ENCODE measurements around the gene PHOSPHO2. TPM values are rescaled to one million over a fixed set of nuclear protein-coding genes. Genes with fewer than 3 reads are reported as not detected.
"Not testable (repeated sequence)": the region's sequence is repeated elsewhere in the genome, so short reads cannot be mapped to it uniquely, and the experiment has no call there.

Gene PHOSPHO2
- total and polyA plus RNA-seq, 2 donors: 4.6 to 15.8 TPM

DNA sequence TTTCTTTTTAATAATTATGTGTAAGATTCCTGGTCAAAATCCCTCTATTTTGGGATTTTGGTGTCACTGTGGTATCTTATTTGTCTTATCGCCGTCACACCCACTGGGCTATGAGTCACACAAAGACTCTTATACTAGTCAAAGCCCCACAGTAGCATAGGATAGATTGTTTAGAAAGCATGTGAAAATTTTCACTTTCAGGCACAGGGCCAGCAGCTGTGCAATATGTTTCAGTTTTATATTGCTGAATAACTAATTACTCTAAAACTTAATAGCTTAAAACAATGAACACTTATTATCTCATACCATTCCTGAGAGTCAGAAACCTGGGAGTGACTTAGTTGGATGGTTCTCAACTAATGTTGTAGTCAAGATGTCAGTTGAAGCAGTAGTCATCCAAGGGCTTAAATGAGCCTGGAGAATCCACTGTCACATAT lies 24.0 kb upstream of the PHOSPHO2 start:
- WGBS: 77% methylated on average over 2 of the region's 2 CpGs
- Histone ChIP-seq H3K36me3 (ENCODE audit: insufficient read depth) (no peaks in the 10 kb centered on the region), H3K27ac (ENCODE audit: low read depth) (no peak overlapping the region), H3K4me1 (ENCODE audit: insufficient read depth) (no peaks in the 10 kb centered on the region), H3K4me3 (ENCODE audit: low read depth, low read length) (no peak overlapping the region)
- DNase-seq (ENCODE audit: extremely low spot score): no peak

DNA sequence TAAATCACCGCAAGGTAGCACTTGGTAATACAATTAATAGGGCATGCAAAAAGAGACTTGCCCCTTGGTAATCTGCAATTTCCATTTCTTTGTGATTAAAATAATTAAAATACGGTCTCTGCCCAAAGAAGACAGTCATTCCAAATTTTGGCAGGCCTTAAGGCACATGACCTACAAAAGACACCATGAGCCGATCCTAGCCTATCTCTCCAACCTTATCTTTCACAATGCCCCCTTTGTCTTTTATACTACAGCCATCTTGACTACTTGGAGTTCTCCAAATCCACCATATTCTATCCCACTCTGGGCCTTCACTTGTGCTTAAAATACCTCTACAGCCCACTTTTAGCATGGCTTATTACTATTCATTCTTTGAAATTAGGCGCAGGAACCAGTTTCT lies 23.3 kb upstream of the PHOSPHO2 start:
- Histone ChIP-seq H3K27ac (ENCODE audit: low read depth) (no peak overlapping the region), H3K36me3 (ENCODE audit: insufficient read depth) (no peaks in the 10 kb centered on the region), H3K4me1 (ENCODE audit: insufficient read depth) (no peaks in the 10 kb centered on the region), H3K4me3 (ENCODE audit: low read depth, low read length) (no peak overlapping the region)
- DNase-seq (ENCODE audit: extremely low spot score): no peak
- WGBS: 96% methylated on average over 4 of the region's 4 CpGs

DNA sequence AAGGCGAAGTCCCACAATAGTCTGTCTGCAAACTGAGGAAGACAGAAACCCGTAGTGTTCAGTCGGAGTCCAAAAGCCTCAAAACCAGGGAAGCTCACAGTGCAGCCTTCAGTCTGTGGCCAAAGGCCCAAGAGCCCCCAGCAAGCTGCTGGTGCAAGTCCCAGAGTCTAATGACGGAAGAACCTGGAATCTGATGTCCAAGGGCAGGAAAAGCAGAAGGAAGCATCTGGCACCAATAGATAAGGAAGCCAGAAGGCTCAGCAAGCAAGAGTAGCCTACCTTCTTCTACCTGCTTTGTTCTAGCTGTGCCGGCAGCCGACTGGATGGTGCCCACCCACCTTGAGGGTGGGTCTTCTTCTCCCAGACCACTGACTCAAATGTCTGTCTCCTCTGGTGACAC lies 21.9 kb upstream of the PHOSPHO2 start:
- Histone ChIP-seq H3K36me3 (ENCODE audit: insufficient read depth) (no peaks in the 10 kb centered on the region), H3K27ac (ENCODE audit: low read depth) (no peak overlapping the region), H3K4me3 (ENCODE audit: low read depth, low read length) (no peak overlapping the region), H3K4me1 (ENCODE audit: insufficient read depth) (no peaks in the 10 kb centered on the region)
- 81% methylated on average over 6 of the region's 6 CpGs for WGBS
- DNase-seq (ENCODE audit: extremely low spot score): no peak

DNA sequence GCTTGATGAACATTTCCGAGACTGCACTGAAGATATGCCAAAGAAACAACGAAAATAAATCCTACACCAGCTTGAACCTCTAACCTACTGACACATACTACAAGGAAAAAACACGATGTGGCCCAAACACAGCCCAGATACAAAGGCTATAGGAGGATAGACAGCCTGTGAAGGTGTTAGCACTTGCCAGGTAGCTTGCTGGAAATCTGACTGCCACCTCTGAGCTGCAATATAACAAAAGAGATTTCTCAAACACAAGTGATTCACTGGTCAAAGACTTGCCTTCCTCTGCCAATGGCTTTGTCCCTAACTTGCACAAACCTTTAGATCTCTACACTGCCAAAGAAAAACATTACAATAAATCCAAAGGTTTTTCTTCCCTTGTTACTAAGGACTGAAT lies 21.2 kb upstream of the PHOSPHO2 start:
- Histone ChIP-seq H3K4me1 (ENCODE audit: insufficient read depth) (no peaks in the 10 kb centered on the region), H3K27ac (ENCODE audit: low read depth) (no peak overlapping the region), H3K4me3 (ENCODE audit: low read depth, low read length) (no peak overlapping the region), H3K36me3 (ENCODE audit: insufficient read depth) (no peaks in the 10 kb centered on the region)
- 80% methylated on average over 3 of the region's 3 CpGs for WGBS
- DNase-seq (ENCODE audit: extremely low spot score): no peak

DNA sequence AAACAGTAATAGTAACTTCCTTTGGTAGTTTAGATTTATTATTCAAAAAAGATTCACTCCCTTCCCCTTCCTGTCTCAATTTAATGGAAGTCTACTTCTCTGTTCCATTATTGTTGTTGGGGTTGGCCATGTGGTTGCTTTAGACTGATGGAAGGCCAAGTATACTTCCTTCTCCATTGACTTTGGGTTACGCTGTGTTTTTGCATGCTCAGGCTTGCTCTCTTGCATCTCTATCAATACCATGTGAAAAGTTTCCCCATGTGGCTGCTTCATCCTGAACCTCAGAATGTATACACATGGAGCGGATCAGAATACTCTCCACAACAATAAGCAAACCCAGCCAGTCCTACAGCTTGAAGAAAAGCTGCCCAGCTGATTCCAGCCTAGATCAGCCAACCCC lies 20.3 kb upstream of the PHOSPHO2 start:
- Histone ChIP-seq H3K27ac (ENCODE audit: low read depth) (no peak overlapping the region), H3K4me1 (ENCODE audit: insufficient read depth) (no peaks in the 10 kb centered on the region), H3K4me3 (ENCODE audit: low read depth, low read length) (no peak overlapping the region), H3K36me3 (ENCODE audit: insufficient read depth) (no peaks in the 10 kb centered on the region)
- 92% methylated on average over 2 of the region's 2 CpGs for WGBS
- DNase-seq (ENCODE audit: extremely low spot score): no peak

DNA sequence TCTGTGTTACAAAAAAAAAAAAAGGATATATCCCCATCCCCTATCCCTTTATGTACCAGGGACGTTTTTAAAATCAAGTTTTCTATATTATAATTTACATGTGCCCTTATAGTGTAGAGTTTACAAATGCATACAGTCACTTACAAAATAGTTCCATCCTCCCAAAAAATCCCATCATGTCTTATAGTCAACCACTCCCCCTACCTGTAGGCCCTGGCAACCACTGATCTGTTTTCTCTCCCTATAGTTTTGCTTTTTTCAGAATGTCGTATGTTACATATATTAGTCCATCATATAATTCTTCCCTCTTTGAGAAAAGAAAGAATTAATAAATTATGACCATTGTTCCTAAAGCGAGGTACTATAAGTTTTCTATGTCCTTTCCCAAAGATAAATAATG lies 17.9 kb upstream of the PHOSPHO2 start:
- Histone ChIP-seq H3K4me1 (ENCODE audit: insufficient read depth) (no peaks in the 10 kb centered on the region), H3K27ac (ENCODE audit: low read depth) (no peak overlapping the region), H3K4me3 (ENCODE audit: low read depth, low read length) (no peak overlapping the region), H3K36me3 (ENCODE audit: insufficient read depth) (no peaks in the 10 kb centered on the region)
- DNase-seq (ENCODE audit: extremely low spot score): no peak
- 52% methylated on average over 3 of the region's 3 CpGs for WGBS

DNA sequence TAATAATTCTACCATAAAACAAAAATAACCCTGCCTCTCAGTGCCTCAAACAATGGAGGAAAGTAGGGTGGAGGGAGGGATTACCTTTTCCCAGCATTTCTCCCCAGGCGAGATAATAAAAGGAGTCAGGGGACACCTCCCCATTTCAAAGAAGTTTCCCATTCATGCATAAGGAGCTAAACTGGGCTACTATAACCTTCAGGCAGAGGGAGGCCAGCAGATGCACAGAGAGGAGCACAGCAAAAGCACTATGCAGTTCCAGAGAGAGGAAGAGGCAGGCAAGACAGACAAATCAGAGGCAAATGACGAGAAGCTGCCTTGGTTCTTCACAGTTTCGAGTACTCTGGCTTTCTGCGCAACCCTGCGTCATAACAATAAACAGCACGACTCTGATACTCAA lies 17.4 kb upstream of the PHOSPHO2 start:
- H3K27ac ChIP-seq (ENCODE audit: low read depth): no peak overlapping the region
- WGBS: 82% methylated on average over 6 of the region's 6 CpGs
- H3K4me1 ChIP-seq (ENCODE audit: insufficient read depth): no peaks in the 10 kb centered on the region
- no peak for DNase-seq (ENCODE audit: extremely low spot score)
- H3K36me3 ChIP-seq (ENCODE audit: insufficient read depth): no peaks in the 10 kb centered on the region
- H3K4me3 ChIP-seq (ENCODE audit: low read depth, low read length): no peak overlapping the region

DNA sequence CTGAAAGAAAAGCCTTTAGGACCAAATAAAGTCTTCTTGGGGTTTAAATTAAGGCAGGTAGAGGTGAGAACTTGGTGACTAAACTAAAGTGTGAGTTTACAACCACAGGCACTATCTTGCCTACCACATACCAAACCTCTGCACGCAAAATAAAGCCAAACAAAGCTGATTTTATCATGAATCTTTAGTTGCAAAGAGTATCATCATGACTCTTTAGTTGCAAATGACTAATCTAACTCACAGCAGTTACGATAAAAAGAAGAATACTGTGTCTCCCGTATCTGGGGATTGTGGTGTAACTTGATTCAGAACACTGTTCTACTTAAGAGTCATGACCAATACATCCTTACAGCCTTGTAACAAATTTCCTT lies 11.2 kb upstream of the PHOSPHO2 start:
- Histone ChIP-seq H3K4me3 (ENCODE audit: low read depth, low read length) (no peak overlapping the region), H3K27ac (ENCODE audit: low read depth) (no peak overlapping the region), H3K4me1 (ENCODE audit: insufficient read depth) (no peaks in the 10 kb centered on the region), H3K36me3 (ENCODE audit: insufficient read depth) (no peaks in the 10 kb centered on the region)
- DNase-seq (ENCODE audit: extremely low spot score): no peak
- 76% methylated on average over 3 of the region's 3 CpGs for WGBS

DNA sequence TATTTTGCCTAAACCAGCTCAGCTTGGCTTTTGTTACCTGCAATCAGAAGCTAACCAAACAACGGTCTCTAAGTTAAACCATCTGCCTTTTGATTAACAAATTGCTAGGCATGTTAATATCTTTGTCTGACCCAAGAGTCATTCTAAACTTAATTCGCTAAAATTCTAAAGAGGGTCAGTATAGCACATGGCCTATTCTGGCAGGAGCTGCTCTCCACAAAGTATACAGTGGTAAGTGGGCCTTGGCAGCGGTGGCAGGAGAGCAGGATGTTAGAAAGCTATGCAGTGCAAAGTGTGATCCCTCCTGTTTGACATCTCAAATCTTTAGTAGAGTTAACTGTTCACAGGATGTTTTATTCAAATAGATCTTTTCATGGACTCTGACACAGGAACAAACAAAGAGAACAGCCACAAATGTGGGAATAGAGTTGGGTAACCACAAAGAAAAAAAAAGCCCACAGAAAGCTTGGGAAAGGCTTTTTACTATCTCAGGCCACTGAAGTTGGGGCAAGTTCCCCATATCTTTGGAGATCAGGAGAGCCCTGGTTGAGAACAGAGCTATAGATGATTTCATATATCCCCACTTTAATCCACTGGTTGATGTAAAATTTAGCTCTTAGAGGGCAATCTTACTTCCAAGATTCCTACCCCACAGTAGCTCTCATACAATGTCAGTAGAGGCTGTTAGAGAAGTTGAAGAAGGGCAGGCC lies 10.7 kb upstream of the PHOSPHO2 start:
- no peaks in the 10 kb centered on the region for H3K4me1 ChIP-seq (ENCODE audit: insufficient read depth)
- no peaks in the 10 kb centered on the region for H3K36me3 ChIP-seq (ENCODE audit: insufficient read depth)
- H3K4me3 ChIP-seq (ENCODE audit: low read depth, low read length): no peak overlapping the region
- WGBS: 62% methylated on average over 3 of the region's 3 CpGs
- no peak overlapping the region for H3K27ac ChIP-seq (ENCODE audit: low read depth)
- no peak for DNase-seq (ENCODE audit: extremely low spot score)

DNA sequence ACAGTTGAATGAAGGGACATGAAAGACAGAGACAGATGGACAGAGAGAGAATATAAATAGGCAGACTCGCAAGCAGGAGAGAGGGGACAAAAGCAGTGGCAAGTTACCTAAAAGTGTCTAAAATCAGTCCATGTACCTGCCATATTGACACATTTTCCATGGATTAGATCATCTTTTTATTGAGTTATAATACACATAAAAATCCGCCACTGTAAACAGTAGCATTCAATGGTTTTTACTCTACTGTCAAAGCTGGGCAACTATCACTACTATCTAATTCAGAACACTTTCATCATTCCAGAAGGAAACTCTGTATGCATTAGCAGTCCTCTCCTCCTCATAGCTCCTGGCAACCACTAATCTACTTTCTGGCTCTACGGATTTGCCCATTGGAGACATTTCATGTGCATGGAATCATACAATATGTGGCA lies 10.1 kb upstream of the PHOSPHO2 start:
- Histone ChIP-seq H3K4me1 (ENCODE audit: insufficient read depth) (no peaks in the 10 kb centered on the region), H3K27ac (ENCODE audit: low read depth) (no peak overlapping the region), H3K4me3 (ENCODE audit: low read depth, low read length) (no peak overlapping the region), H3K36me3 (ENCODE audit: insufficient read depth) (no peaks in the 10 kb centered on the region)
- DNase-seq (ENCODE audit: extremely low spot score): no peak
- 94% methylated on average over 3 of the region's 3 CpGs for WGBS

DNA sequence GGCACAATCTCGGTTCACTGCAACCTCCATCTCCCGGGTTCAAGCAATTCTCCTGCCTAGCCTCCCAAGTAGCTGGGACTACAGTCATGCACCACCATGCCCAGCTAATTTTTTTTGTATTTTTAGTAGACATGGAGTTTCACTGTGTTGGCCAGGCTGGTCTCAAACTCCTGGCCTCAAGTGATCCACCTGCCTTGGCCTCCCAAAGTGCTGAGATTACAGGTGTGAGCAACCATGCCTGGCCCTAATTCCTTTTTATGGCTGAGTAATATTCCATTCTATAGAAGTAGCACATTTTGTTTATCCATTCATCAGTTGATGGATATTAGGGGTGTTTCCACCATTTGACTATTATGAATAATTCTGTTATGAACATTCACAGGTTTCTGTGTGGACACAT lies 9.6 kb upstream of the PHOSPHO2 start:
- WGBS: 95% methylated on average over 2 of the region's 2 CpGs
- H3K4me3 ChIP-seq (ENCODE audit: low read depth, low read length); DNase-seq (ENCODE audit: extremely low spot score); H3K36me3 ChIP-seq (ENCODE audit: insufficient read depth); H3K27ac ChIP-seq (ENCODE audit: low read depth); H3K4me1 ChIP-seq (ENCODE audit: insufficient read depth): not testable (repeated sequence)

DNA sequence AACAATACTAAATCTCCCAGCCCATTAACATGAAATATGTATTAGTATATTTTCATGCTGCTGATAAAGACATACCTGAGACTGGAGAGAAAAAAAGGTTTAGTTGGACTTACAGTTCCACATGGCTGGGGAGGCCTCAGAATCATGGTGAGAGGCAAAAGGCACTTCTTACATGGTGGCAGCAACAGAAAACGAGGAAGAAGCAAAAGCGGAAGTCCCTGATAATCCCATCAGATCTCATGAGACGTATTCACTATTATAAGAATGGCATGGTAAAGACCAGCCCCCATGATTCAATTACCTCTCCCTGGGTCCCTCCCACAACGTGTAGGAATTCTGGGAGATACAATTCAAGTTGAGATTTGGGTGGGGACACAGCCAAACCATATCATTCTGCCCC lies 7.4 kb upstream of the PHOSPHO2 start:
- H3K27ac ChIP-seq (ENCODE audit: low read depth); DNase-seq (ENCODE audit: extremely low spot score); H3K4me3 ChIP-seq (ENCODE audit: low read depth, low read length); H3K36me3 ChIP-seq (ENCODE audit: insufficient read depth); H3K4me1 ChIP-seq (ENCODE audit: insufficient read depth): not testable (repeated sequence)
- 88% methylated on average over 4 of the region's 4 CpGs for WGBS

DNA sequence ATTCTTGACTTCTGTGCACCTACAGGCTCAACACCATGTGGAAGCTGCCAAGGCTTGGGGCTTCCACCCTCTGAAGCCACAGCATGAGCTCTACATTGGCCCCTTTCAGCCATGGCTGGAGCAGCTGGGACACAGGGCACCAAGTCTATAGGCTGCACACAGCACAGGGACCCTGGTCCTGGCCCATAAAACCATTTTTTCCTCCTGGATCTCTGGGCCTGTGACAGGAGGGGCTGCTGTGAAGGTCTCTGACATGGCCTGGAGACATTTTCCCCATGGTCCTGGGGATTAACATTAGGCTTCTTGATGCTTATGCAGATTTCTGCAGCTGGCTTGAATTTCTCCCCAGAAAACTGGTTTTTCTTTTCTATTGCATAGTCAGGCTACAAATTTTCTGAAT lies 6.3 kb upstream of the PHOSPHO2 start:
- H3K36me3 ChIP-seq (ENCODE audit: insufficient read depth); H3K4me1 ChIP-seq (ENCODE audit: insufficient read depth); H3K4me3 ChIP-seq (ENCODE audit: low read depth, low read length); DNase-seq (ENCODE audit: extremely low spot score); H3K27ac ChIP-seq (ENCODE audit: low read depth): not testable (repeated sequence)

DNA sequence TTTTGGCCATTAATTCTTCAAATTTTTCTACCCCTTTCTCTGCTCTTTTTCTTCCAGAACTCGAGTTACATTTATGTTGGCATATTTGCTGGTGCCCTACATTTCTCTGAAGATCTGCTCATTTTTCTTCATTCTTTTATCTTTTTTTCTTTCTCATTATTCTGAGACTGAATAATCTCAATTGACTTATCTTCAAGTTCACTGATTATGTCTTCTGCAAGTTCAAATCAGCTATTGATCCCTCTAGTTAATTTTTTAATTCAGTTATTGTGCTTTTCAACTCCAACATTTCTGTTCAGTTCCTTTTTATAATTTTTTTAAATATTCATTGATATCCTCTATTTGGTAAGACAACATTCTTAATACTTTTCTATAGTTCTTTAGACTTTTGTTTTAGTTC lies 3.3 kb upstream of the PHOSPHO2 start:
- Histone ChIP-seq H3K36me3 (ENCODE audit: insufficient read depth) (no peaks in the 10 kb centered on the region), H3K4me3 (ENCODE audit: low read depth, low read length) (no peak overlapping the region), H3K4me1 (ENCODE audit: insufficient read depth) (no peaks in the 10 kb centered on the region), H3K27ac (ENCODE audit: low read depth) (no peak overlapping the region)
- 67% methylated on average over 1 of the region's 1 CpG for WGBS
- DNase-seq (ENCODE audit: extremely low spot score): no peak

DNA sequence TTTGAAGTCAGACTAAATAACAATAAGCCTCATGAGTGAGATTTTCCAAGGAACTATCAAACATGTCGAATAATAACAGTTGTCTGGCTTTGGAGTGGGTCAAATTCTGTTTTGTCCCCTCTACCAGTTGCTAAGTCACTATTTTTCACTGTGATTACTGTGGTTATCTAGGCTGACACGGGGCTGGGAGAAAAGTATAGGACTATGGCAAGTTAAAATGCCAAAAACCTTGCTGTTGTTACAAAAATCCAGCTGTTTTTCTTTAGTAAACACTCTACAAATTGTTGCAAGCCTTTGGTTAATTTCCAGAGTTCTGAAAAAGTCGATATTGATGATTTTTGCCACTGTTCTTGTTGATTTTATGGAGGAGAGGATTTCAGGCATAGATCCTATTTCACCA lies 1.6 kb upstream of the PHOSPHO2 start:
- Histone ChIP-seq H3K27ac (ENCODE audit: low read depth) (no peak overlapping the region), H3K4me3 (ENCODE audit: low read depth, low read length) (no peak overlapping the region), H3K36me3 (ENCODE audit: insufficient read depth) (no peaks in the 10 kb centered on the region), H3K4me1 (ENCODE audit: insufficient read depth) (no peaks in the 10 kb centered on the region)
- 48% methylated on average over 3 of the region's 3 CpGs for WGBS
- DNase-seq (ENCODE audit: extremely low spot score): no peak

Data from urinary bladder (tissue), 4 donors.